ENCODE results near the gene CPPED1. TPM values are rescaled to one million over a fixed set of nuclear protein-coding genes. Genes with fewer than 3 reads are reported as not detected.

Gene CPPED1
- total and polyA plus RNA-seq, 4 donors: 10.4 to 29.1 (median 23.0) TPM

GRCh38 chr16:12678983-12679382 is 124.7 kb downstream of the CPPED1 start (continued):
- TF ChIP-seq REST (IDR thresholded peaks at IDR 0.05): no peak
- no peak for TF ChIP-seq RAD21 (IDR thresholded peaks at IDR 0.05)
- TF ChIP-seq, protein P1, sequence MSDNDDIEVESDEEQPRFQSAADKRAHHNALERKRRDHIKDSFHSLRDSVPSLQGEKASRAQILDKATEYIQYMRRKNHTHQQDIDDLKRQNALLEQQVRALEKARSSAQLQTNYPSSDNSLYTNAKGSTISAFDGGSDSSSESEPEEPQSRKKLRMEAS (IDR thresholded peaks at IDR 0.05): no peak

DNA sequence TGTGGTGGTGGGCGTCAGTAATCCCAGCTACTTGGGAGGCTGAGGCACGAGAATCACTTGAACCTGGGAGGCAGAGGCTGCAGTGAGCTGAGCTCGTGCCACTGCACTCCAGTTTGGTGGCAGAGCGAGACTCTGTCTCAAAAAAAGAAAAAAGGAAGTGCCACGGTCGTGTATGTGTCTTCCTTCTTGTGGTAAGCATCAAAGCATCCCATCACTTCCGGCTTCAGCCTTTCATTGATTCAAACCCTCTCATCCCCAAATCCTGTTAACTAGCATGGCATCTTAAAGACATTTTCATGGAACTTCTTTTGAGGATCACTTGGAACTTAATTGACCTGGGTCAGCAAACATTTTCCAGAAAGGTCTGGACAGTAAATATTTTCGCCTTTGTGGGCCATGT is 126.2 kb downstream of the CPPED1 start:
- peaks cover 0 to 3% (median 0%) of the 10 kb centered on the region in 4 donors for H3K4me1 ChIP-seq (ENCODE audit: control insufficient read depth in 4 of 4, insufficient read depth in 4 of 4, low read length in 3 of 4)
- H3K27me3 ChIP-seq (ENCODE audit: control insufficient read depth in 4 of 4, insufficient read depth in 4 of 4, low read length in 3 of 4): no peaks in the 10 kb centered on the region
- H3K4me3 ChIP-seq (ENCODE audit: low read depth in 1 of 3, low read length in 3 of 3): no peak overlapping the region
- no peak overlapping the region for H3K9ac ChIP-seq (ENCODE audit: low read depth in 1 of 2, low read length in 2 of 2)
- DNase-seq (ENCODE audit: low spot score): no peak
- peaks cover 0 to 8% (median 1%) of the 10 kb centered on the region in 4 donors for H3K36me3 ChIP-seq (ENCODE audit: control insufficient read depth in 4 of 4, insufficient read depth in 3 of 4, low read depth in 1 of 4, low read length in 3 of 4)
- H3K27ac ChIP-seq (ENCODE audit: low read depth in 1 of 2, low read length in 2 of 2): no peak overlapping the region
- TF ChIP-seq, protein P1 (IDR thresholded peaks at IDR 0.05): no peak
- TF ChIP-seq JUND (IDR thresholded peaks at IDR 0.05): no peak
- no peak for TF ChIP-seq ZBTB33 (IDR thresholded peaks at IDR 0.05)
- TF ChIP-seq RXRA (IDR thresholded peaks at IDR 0.05): no peak
- no peak for TF ChIP-seq EGR1 (IDR thresholded peaks at IDR 0.05; ENCODE audit: low read depth in 2 of 2)
- no peak for TF ChIP-seq SP1 (IDR thresholded peaks at IDR 0.05)
- no peak for TF ChIP-seq TAF1 (conservative IDR thresholded peaks at IDR 0.05)
- WGBS: 88% methylated on average over 8 of the region's 8 CpGs
- H3K9me3 ChIP-seq (ENCODE audit: control insufficient read depth in 4 of 4, low read length in 3 of 4): no peaks in the 10 kb centered on the region

DNA sequence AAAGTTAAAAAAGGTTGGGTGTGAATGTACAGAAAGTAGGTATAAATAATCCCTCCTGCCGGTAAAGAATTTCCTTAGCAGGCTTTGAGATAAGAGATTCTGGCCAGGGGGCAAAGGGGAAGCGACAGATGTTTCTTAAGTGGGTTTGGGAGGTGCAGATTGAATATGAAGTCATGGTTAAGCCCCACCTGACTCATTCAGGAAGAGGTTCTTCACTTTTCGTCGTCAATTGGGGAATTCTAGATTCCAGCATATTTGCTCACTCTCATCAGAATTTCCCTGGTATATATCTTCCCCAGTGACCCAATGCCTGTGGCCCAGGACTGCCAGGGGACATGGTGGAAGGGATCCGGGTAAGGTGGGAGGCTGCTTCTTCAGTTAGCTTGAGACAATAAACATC is 127.8 kb downstream of the CPPED1 start:
- Histone ChIP-seq H3K4me1 (ENCODE audit: control insufficient read depth in 4 of 4, insufficient read depth in 4 of 4, low read length in 3 of 4) (no peaks in the 10 kb centered on the region), H3K9ac (ENCODE audit: low read depth in 1 of 2, low read length in 2 of 2) (no peak overlapping the region), H3K27me3 (ENCODE audit: control insufficient read depth in 4 of 4, insufficient read depth in 4 of 4, low read length in 3 of 4) (no peaks in the 10 kb centered on the region), H3K36me3 (ENCODE audit: control insufficient read depth in 4 of 4, insufficient read depth in 3 of 4, low read depth in 1 of 4, low read length in 3 of 4) (peaks cover 0 to 8% (median 1%) of the 10 kb centered on the region in 4 donors), H3K27ac (ENCODE audit: low read depth in 1 of 2, low read length in 2 of 2) (no peak overlapping the region), H3K4me3 (ENCODE audit: low read depth in 1 of 3, low read length in 3 of 3) (no peak overlapping the region), H3K9me3 (ENCODE audit: control insufficient read depth in 4 of 4, low read length in 3 of 4) (no peaks in the 10 kb centered on the region)
- WGBS: 73% methylated on average over 5 of the region's 5 CpGs
- DNase-seq (ENCODE audit: low spot score): no peak
- no peak for TF ChIP-seq EGR1 (IDR thresholded peaks at IDR 0.05; ENCODE audit: low read depth in 2 of 2)
- no peak for TF ChIP-seq FOXA2 (IDR thresholded peaks at IDR 0.05)
- no peak for TF ChIP-seq SP1 (IDR thresholded peaks at IDR 0.05)
- TF ChIP-seq, protein P1 (IDR thresholded peaks at IDR 0.05): no peak
- TF ChIP-seq RAD21 (IDR thresholded peaks at IDR 0.05): no peak
- TF ChIP-seq ZBTB33 (IDR thresholded peaks at IDR 0.05): no peak
- TF ChIP-seq HNF4G (IDR thresholded peaks at IDR 0.05): no peak
- no peak for TF ChIP-seq REST (IDR thresholded peaks at IDR 0.05)
- no peak for TF ChIP-seq JUND (IDR thresholded peaks at IDR 0.05)
- TF ChIP-seq YY1 (IDR thresholded peaks at IDR 0.05): no peak
- TF ChIP-seq, protein P2, sequence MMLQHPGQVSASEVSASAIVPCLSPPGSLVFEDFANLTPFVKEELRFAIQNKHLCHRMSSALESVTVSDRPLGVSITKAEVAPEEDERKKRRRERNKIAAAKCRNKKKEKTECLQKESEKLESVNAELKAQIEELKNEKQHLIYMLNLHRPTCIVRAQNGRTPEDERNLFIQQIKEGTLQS (IDR thresholded peaks at IDR 0.05): no peak
- TF ChIP-seq GABPA (IDR thresholded peaks at IDR 0.05 in 1 of 2, conservative IDR thresholded peaks at IDR 0.05 in 1 of 2): no peak
- TF ChIP-seq FOXA1 (IDR thresholded peaks at IDR 0.05): no peak
